Camera-type eye (tissue), 1 donor: ENCODE measurements around the gene NMB. TPM values are rescaled to one million over a fixed set of nuclear protein-coding genes. Genes with fewer than 3 reads are reported as not detected.

Experiments used
- total RNA-seq: library from RNA; depleted of rRNA; stranded (reverse); fragments of >200 nt; gene quantifications from one replicate; pipeline ENCODE4 v1.2.3, GENCODE V29; 2014

The NMB gene, protein sequence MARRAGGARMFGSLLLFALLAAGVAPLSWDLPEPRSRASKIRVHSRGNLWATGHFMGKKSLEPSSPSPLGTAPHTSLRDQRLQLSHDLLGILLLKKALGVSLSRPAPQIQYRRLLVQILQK
- total RNA-seq, result 1.5 TPM

GRCh38 chr15:84658080-84658787, at the start of gene NMB:
NMB (minus strand) TSS chr15:84658199; CDS start chr15:84658152, 47 bp downstream.

GRCh38 chr15:84653910-84654688, 3.9 kb downstream of the NMB start, which contains the start of gene WDR73:
WDR73 (minus strand) TSS chr15:84654283; CDS start chr15:84654274, 9 bp downstream.

Other genes with a start within 250 kb of the NMB start
- gene ZSCAN2, start 57.2 kb downstream of the NMB start, total RNA-seq, result 32.3 TPM
- 41.0 TPM for gene WDR73, start 3.9 kb downstream of the NMB start, total RNA-seq
- gene SEC11A, start 57.9 kb upstream of the NMB start, total RNA-seq, result 133 TPM
- gene ZNF592, start 90.4 kb upstream of the NMB start, total RNA-seq, result 17.2 TPM
- 11.1 TPM for gene ALPK3, start 159.2 kb upstream of the NMB start, total RNA-seq
- gene SLC28A1, start 226.5 kb upstream of the NMB start, total RNA-seq, result 0.16 TPM